Measurements from ENCODE around the gene UBE2R2. TPM values are rescaled to one million over a fixed set of nuclear protein-coding genes. Genes with fewer than 3 reads are reported as not detected.

The UBE2R2 gene
- polyA plus RNA-seq, 1 donor from 2014 or later, result 45.0 TPM

DNA sequence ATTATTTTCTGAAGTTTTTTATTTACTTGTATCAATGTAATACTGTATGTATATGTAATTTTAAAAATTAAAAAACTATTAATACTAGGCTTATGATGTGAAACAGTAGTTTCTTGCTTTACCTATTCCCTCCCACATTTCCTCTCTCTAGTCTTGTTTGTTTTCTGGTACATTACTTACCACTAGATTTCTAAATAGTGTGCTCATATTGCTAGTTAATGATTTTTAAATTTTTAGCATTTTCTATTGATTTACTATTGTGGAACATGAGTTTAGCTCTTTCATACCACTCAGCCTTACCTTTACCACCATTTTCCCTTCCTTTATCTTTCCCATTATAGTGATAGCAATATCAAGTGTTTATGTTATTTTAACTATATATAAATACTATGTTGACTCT lies 39.3 kb downstream of the UBE2R2 start:
- H3K4me3 ChIP-seq (ENCODE audit: low read length), result no peak overlapping the region
- no peaks in the 10 kb centered on the region for H3K9me2 ChIP-seq (ENCODE audit: insufficient read depth, low read length)
- H3K9me3 ChIP-seq (ENCODE audit: low read length), result no peaks in the 10 kb centered on the region
- H3K4me2 ChIP-seq (ENCODE audit: low read length), result no peak overlapping the region
- no peak overlapping the region for H3K9ac ChIP-seq (ENCODE audit: low read length)
- no peaks in the 10 kb centered on the region for H3K36me3 ChIP-seq (ENCODE audit: insufficient read depth, low read length)
- H4K20me1 ChIP-seq (ENCODE audit: insufficient read depth), result peaks cover 10% of the 10 kb centered on the region
- H3K27me3 ChIP-seq (ENCODE audit: insufficient read depth, low read depth, low read length), result no peaks in the 10 kb centered on the region
- no peak overlapping the region for H3K27ac ChIP-seq (ENCODE audit: low read length)
- H2AFZ ChIP-seq (ENCODE audit: low read depth, low read length), result no peak overlapping the region
- peaks cover 85% of the 10 kb centered on the region for H3K79me2 ChIP-seq (replicated peaks; ENCODE audit: insufficient read depth, low read length)
- no peaks in the 10 kb centered on the region for H3F3A ChIP-seq (ENCODE audit: insufficient read depth, low read length, poor library complexity, severe bottlenecking)
- no peak for TF ChIP-seq POLR2AphosphoS5 (IDR thresholded peaks at IDR 0.05)
- TF ChIP-seq RAD21 (conservative IDR thresholded peaks at IDR 0.05), result no peak

DNA sequence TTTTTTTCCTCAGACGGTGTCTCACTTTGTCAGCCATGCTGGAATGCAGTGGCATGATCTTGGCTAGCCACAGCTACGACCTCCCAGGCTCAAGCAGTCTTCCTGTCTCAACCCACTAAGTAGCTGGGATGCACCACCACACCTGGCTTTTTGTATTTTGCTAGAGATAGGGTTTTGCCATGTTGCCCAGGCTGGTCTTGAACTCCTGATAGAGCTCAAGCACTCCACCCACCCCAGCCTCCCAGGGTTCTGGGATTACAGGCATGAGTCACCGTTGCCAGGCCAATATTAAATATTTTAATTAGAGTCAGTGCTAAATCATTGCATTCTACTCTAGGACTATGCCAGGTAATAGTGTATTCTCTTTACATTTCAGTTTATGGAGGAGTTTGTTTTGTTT lies 41.5 kb downstream of the UBE2R2 start:
- TF ChIP-seq EP300 (conservative IDR thresholded peaks at IDR 0.05; ENCODE audit: poor library complexity, severe bottlenecking) (no peak), POLR2AphosphoS5 (IDR thresholded peaks at IDR 0.05) (no peak), TAF1 (IDR thresholded peaks at IDR 0.05; ENCODE audit: low read depth) (no peak)
- no peaks in the 10 kb centered on the region for H3K9me2 ChIP-seq (ENCODE audit: insufficient read depth, low read length)
- H3K27me3 ChIP-seq (ENCODE audit: insufficient read depth, low read depth, low read length), result no peaks in the 10 kb centered on the region
- H3K4me3 ChIP-seq (ENCODE audit: low read length), result no peak overlapping the region
- no peak overlapping the region for H3K9ac ChIP-seq (ENCODE audit: low read length)
- H3K79me2 ChIP-seq (replicated peaks; ENCODE audit: insufficient read depth, low read length), result peaks cover 79% of the 10 kb centered on the region
- peaks cover 7% of the 10 kb centered on the region for H4K20me1 ChIP-seq (ENCODE audit: insufficient read depth)
- no peak overlapping the region for H3K4me2 ChIP-seq (ENCODE audit: low read length)
- H2AFZ ChIP-seq (ENCODE audit: low read depth, low read length), result no peak overlapping the region
- H3K36me3 ChIP-seq (ENCODE audit: insufficient read depth, low read length), result no peaks in the 10 kb centered on the region
- no peak overlapping the region for H3K27ac ChIP-seq (ENCODE audit: low read length)
- no peaks in the 10 kb centered on the region for H3K9me3 ChIP-seq (ENCODE audit: low read length)
- H3F3A ChIP-seq (ENCODE audit: insufficient read depth, low read length, poor library complexity, severe bottlenecking), result no peaks in the 10 kb centered on the region

DNA sequence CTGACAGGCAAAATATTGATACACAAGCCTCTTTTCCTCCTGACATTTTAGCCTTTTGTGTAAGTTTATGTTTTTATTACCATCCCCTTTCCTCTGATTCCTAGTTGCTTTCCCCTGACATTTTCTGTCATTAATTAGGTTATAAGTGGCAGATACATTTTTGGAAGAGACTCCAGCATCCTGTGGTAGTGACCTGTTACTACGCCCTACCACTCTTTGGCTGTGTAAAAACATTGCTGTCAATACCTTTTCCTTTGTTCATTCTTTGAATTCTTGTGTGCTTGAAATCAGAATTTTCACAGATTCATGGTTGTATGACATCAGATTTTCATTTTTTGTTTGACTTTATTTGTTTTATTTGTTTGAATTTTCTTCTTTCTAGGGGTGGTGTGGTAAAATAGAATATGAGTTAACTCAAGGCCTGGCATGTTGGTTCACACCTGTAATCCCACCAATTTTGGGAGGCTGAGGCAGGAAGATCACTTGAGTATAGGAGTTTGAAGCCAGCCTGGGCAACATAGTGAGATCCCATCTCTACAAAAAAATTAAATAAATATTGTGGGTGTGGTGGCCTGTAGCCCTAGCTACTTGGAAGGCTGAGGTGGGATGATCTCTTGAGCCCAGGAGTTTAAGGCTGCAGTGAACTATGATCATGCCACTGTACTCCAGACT lies 43.4 kb downstream of the UBE2R2 start:
- H3K27me3 ChIP-seq (ENCODE audit: insufficient read depth, low read depth, low read length), result no peaks in the 10 kb centered on the region
- H3K9me2 ChIP-seq (ENCODE audit: insufficient read depth, low read length), result no peaks in the 10 kb centered on the region
- H3K36me3 ChIP-seq (ENCODE audit: insufficient read depth, low read length), result no peaks in the 10 kb centered on the region
- no peaks in the 10 kb centered on the region for H3F3A ChIP-seq (ENCODE audit: insufficient read depth, low read length, poor library complexity, severe bottlenecking)
- no peak overlapping the region for H2AFZ ChIP-seq (ENCODE audit: low read depth, low read length)
- peaks cover 65% of the 10 kb centered on the region for H3K79me2 ChIP-seq (replicated peaks; ENCODE audit: insufficient read depth, low read length)
- H3K4me3 ChIP-seq (ENCODE audit: low read length), result no peak overlapping the region
- no peak overlapping the region for H3K27ac ChIP-seq (ENCODE audit: low read length)
- TF ChIP-seq SMC3 (conservative IDR thresholded peaks at IDR 0.05; ENCODE audit: poor library complexity), result no peak
- TF ChIP-seq POLR2AphosphoS5 (IDR thresholded peaks at IDR 0.05), result no peak
- TF ChIP-seq, protein P1, sequence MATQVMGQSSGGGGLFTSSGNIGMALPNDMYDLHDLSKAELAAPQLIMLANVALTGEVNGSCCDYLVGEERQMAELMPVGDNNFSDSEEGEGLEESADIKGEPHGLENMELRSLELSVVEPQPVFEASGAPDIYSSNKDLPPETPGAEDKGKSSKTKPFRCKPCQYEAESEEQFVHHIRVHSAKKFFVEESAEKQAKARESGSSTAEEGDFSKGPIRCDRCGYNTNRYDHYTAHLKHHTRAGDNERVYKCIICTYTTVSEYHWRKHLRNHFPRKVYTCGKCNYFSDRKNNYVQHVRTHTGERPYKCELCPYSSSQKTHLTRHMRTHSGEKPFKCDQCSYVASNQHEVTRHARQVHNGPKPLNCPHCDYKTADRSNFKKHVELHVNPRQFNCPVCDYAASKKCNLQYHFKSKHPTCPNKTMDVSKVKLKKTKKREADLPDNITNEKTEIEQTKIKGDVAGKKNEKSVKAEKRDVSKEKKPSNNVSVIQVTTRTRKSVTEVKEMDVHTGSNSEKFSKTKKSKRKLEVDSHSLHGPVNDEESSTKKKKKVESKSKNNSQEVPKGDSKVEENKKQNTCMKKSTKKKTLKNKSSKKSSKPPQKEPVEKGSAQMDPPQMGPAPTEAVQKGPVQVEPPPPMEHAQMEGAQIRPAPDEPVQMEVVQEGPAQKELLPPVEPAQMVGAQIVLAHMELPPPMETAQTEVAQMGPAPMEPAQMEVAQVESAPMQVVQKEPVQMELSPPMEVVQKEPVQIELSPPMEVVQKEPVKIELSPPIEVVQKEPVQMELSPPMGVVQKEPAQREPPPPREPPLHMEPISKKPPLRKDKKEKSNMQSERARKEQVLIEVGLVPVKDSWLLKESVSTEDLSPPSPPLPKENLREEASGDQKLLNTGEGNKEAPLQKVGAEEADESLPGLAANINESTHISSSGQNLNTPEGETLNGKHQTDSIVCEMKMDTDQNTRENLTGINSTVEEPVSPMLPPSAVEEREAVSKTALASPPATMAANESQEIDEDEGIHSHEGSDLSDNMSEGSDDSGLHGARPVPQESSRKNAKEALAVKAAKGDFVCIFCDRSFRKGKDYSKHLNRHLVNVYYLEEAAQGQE (IDR thresholded peaks at IDR 0.05; ENCODE audit: borderline replicate concordance), result no peak
- no peak for TF ChIP-seq EZH2 (IDR thresholded peaks at IDR 0.05; ENCODE audit: borderline replicate concordance, insufficient read depth, low read length, poor library complexity, severe bottlenecking)
- TF ChIP-seq MXI1 (conservative IDR thresholded peaks at IDR 0.05; ENCODE audit: poor library complexity, severe bottlenecking), result no peak
- TF ChIP-seq EP300 (conservative IDR thresholded peaks at IDR 0.05; ENCODE audit: poor library complexity, severe bottlenecking), result no peak
- TF ChIP-seq RAD21 (conservative IDR thresholded peaks at IDR 0.05), result no peak
- TF ChIP-seq, protein P2, sequence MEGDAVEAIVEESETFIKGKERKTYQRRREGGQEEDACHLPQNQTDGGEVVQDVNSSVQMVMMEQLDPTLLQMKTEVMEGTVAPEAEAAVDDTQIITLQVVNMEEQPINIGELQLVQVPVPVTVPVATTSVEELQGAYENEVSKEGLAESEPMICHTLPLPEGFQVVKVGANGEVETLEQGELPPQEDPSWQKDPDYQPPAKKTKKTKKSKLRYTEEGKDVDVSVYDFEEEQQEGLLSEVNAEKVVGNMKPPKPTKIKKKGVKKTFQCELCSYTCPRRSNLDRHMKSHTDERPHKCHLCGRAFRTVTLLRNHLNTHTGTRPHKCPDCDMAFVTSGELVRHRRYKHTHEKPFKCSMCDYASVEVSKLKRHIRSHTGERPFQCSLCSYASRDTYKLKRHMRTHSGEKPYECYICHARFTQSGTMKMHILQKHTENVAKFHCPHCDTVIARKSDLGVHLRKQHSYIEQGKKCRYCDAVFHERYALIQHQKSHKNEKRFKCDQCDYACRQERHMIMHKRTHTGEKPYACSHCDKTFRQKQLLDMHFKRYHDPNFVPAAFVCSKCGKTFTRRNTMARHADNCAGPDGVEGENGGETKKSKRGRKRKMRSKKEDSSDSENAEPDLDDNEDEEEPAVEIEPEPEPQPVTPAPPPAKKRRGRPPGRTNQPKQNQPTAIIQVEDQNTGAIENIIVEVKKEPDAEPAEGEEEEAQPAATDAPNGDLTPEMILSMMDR (IDR thresholded peaks at IDR 0.05; ENCODE audit: poor library complexity, severe bottlenecking), result no peak
- no peak for TF ChIP-seq TAF1 (IDR thresholded peaks at IDR 0.05; ENCODE audit: low read depth)
- H3K9ac ChIP-seq (ENCODE audit: low read length), result no peak overlapping the region
- H4K20me1 ChIP-seq (ENCODE audit: insufficient read depth), result peaks cover 7% of the 10 kb centered on the region
- no peak overlapping the region for H3K4me2 ChIP-seq (ENCODE audit: low read length)
- H3K9me3 ChIP-seq (ENCODE audit: low read length), result no peaks in the 10 kb centered on the region

Measured in neural cell (in vitro differentiated cells).